GM12872 (cell line): ENCODE measurements around the gene CCDC17.

Source experiments
- CTCF ChIP-seq: IDR thresholded peaks from 3 replicates; pipeline ENCODE4 v1.5.1; 2011; ENCODE audit warnings: low read depth, mild to moderate bottlenecking, low read length, moderate library complexity; ENCODE audit not compliant: insufficient read depth

CCDC17 gene

GRCh38 chr1:45623972-45624371, at the start of gene CCDC17:
Gene CCDC17 (minus strand): TSS chr1:45624054. CDS start chr1:45623909, 145 bp downstream.
- TF ChIP-seq CTCF: no peak

DNA sequence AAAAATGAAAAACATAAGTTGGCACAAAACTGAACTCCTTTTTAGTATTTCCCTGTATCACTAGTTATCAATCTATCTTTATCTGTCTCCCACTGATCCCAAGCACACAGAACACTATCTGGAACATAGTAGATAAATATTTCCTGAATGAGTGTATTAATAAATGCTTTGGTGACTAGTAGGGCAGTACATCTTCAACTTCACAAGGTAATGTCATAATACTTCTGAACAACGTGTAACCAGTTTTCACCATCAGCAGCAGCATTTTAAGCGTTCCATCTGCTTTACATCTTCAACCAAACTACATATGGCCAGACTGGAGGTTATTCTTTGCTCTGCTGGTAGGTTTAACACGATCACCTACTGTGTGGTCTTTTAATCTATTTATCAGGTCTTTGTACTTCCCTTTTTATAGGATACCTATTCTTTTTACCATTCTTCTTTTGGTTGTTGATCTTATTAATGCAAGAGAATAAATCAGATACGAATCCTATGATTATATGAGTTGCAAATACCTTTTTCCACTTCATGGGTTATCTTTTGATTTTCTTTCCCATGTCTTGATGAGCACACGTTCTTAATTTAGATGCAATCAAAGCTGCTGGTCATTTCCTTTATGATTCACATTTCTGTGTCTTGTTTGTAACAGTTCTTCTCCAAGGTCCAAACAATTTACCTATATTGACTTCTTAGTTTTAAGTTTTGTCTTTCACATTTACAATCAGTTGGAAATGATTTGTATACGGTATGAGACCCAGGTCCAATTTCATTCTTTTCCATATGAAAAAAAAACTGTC, 46.2 kb upstream of the CCDC17 start:
- TF ChIP-seq CTCF: no peak

- TF ChIP-seq CTCF: no peak
Measured at GRCh38 chr1:45669379-45669778, 45.5 kb upstream of the CCDC17 start.

DNA sequence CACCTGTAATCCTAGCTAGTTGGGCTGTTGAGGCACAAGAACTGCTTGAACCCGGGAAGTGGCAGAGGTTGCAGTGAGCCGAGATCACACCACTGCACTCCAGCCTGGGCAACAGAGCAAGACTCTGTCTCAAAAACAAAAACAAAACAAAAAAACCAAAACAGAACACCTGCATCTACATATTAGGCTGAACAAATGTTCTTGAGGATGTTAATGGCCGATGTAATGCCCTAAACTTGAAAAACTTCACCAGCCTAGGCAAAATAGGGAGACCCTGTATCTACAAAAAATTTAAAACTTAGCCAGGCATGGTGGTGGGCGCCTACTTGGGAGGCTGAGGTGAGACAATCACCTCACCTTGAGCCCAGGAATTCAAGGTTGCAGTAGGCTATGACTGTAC, 44.7 kb upstream of the CCDC17 start:
- TF ChIP-seq CTCF: no peak

DNA sequence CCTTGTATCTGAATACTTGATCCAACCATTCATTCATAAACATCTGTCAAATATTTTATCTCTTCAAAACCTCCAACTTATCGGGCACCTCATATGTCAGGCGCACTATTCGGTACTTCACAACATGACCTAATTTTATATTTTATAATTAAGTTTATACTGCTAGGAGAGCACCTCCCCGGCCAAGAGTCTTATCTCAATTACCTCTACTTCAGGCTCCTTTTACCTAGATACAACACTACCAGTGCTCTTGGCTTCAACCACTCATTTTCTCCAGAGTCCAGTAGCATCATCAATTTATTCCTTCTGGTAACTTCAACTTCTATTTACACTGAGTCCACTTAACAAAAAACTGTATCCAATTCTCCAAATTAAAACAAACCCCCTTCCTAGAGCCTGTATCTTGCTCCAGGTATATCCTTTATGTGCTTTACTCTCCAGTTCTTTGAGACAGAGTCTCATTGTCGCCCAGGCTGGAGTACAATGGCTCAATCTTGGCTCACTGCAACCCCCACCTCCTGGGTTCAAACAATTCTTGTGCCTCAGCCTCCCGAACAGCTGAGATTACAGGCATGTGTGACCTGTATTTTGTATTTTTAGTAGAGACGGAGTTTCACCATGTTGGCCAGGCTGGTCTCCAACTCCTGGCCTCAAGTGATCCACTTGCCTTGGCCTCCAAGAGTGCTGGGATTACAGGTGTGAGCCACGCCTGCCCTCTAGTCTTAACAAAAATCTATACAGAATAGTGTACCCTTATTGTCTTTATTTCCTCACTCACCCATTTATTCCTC, 43.7 kb upstream of the CCDC17 start:
- no peak for TF ChIP-seq CTCF

DNA sequence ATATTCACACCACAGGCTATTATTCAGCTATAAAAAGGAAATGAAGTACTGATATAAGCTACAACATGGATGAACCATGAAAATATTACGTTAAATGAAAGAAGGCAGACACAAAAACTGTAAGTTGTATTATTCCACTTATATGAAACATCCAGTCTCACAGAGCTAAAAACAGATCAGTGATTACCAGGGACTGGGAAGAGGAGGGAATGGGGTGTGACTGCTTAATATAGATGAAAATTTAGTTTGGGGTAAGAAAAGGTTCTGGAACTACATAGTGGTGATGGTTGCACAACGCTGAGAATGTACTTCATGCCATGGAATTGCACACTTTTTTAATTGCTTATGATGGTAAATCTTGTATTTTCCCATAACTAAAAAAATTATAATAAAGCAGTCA, 43.0 kb upstream of the CCDC17 start:
- TF ChIP-seq CTCF: no peak

GRCh38 chr1:45660336-45660735, 36.5 kb upstream of the CCDC17 start:
- TF ChIP-seq CTCF: no peak
